ENCODE measurements around the gene NELFA.
"Not testable (repeated sequence)": the region's sequence is repeated elsewhere in the genome, so short reads cannot be mapped to it uniquely, and the experiment has no call there.

The NELFA gene

GRCh38 chr4:1994938-1995337, 13.8 kb downstream of the NELFA start:
- Histone ChIP-seq H3K79me2 (ENCODE audit: insufficient read depth, low read length) (peaks cover 85% of the 10 kb centered on the region), H3K4me3 (ENCODE audit: insufficient read depth, low read length, poor library complexity, severe bottlenecking) (no peak overlapping the region), H3K9ac (ENCODE audit: low read length) (no peak overlapping the region), H3K27ac (ENCODE audit: low read depth, low read length) (no peak overlapping the region), H3K27me3 (ENCODE audit: low read length) (no peaks in the 10 kb centered on the region), H3F3A (ENCODE audit: insufficient read depth) (no peaks in the 10 kb centered on the region), H3K4me2 (ENCODE audit: low read depth, low read length, poor library complexity, severe bottlenecking) (no peak overlapping the region), H2AFZ (ENCODE audit: low read depth, low read length, severe bottlenecking) (no peak overlapping the region), H3K36me3 (ENCODE audit: low read length) (peaks cover 21% of the 10 kb centered on the region), H4K20me1 (ENCODE audit: low read depth, low read length) (no peaks in the 10 kb centered on the region; the same call in 1 of the 2 replicates), H3K9me2 (replicated peaks; ENCODE audit: insufficient read depth, low read length) (no peaks in the 10 kb centered on the region), H3K9me3 (ENCODE audit: insufficient read depth, low read length) (peaks cover 5% of the 10 kb centered on the region; the same call in 1 of the 2 replicates)
- no peak for TF ChIP-seq EZH2phosphoT487 (conservative IDR thresholded peaks at IDR 0.05; ENCODE audit: low read length)
- TF ChIP-seq, protein P1, sequence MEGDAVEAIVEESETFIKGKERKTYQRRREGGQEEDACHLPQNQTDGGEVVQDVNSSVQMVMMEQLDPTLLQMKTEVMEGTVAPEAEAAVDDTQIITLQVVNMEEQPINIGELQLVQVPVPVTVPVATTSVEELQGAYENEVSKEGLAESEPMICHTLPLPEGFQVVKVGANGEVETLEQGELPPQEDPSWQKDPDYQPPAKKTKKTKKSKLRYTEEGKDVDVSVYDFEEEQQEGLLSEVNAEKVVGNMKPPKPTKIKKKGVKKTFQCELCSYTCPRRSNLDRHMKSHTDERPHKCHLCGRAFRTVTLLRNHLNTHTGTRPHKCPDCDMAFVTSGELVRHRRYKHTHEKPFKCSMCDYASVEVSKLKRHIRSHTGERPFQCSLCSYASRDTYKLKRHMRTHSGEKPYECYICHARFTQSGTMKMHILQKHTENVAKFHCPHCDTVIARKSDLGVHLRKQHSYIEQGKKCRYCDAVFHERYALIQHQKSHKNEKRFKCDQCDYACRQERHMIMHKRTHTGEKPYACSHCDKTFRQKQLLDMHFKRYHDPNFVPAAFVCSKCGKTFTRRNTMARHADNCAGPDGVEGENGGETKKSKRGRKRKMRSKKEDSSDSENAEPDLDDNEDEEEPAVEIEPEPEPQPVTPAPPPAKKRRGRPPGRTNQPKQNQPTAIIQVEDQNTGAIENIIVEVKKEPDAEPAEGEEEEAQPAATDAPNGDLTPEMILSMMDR (IDR thresholded peaks at IDR 0.05; ENCODE audit: insufficient read depth, low read length, poor library complexity, severe bottlenecking), result no peak

DNA sequence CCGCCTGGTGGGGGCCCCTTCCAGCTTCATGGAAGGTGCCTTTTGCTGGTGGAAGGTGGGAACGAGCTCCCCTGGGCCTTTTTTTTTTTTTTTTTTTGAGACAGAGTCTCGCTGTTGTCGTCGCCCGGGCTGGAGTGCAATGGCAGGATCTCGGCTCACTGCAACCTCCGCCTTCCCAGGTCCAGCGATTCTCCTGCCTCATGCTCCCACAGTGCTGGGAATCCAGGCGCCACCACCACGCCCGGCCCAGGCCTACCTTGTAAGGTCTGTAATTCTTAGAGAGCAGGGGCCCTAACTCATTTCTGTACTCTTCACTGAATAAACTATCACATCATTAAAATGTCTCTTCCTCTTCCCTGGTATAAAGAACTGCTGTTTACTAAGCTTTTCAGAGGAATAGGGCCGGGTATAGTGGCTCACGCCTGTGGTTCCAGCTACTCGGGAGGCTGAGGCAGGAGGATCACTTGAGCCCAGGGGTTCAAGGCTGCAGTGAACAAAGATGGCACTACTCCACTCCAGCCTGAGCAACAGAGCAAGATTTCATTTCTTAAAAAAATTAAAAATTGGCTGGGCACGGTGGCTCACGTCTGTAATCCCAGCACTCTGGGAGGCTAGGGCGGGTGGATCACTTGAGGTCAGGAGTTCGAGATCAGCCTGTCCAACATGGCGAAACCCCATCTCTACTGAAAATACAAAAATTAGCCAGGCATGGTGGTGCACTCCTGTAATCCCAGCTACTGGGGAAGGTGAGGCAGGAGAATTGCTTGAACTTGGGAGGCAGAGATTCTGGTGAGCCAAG, 14.9 kb downstream of the NELFA start:
- not testable (repeated sequence) for H3K4me2 ChIP-seq (ENCODE audit: low read depth, low read length, poor library complexity, severe bottlenecking); H3K9me2 ChIP-seq (replicated peaks; ENCODE audit: insufficient read depth, low read length); H3K9ac ChIP-seq (ENCODE audit: low read length); H4K20me1 ChIP-seq (ENCODE audit: low read depth, low read length); H3K4me3 ChIP-seq (ENCODE audit: insufficient read depth, low read length, poor library complexity, severe bottlenecking); H3K27me3 ChIP-seq (ENCODE audit: low read length); H2AFZ ChIP-seq (ENCODE audit: low read depth, low read length, severe bottlenecking); H3K27ac ChIP-seq (ENCODE audit: low read depth, low read length); H3F3A ChIP-seq (ENCODE audit: insufficient read depth); H3K9me3 ChIP-seq (ENCODE audit: insufficient read depth, low read length)
- Histone ChIP-seq H3K36me3 (ENCODE audit: low read length) (peaks cover 18% of the 10 kb centered on the region), H3K79me2 (ENCODE audit: insufficient read depth, low read length) (peaks cover 75% of the 10 kb centered on the region)

- Histone ChIP-seq H3K9me3 (ENCODE audit: insufficient read depth, low read length) (peaks cover 5% of the 10 kb centered on the region; the same call in 1 of the 2 replicates), H3F3A (ENCODE audit: insufficient read depth) (no peaks in the 10 kb centered on the region), H3K36me3 (ENCODE audit: low read length) (peaks cover 12% of the 10 kb centered on the region), H3K9ac (ENCODE audit: low read length) (no peak overlapping the region), H3K27ac (ENCODE audit: low read depth, low read length) (no peak overlapping the region), H3K4me2 (ENCODE audit: low read depth, low read length, poor library complexity, severe bottlenecking) (no peak overlapping the region), H3K27me3 (ENCODE audit: low read length) (no peaks in the 10 kb centered on the region), H2AFZ (ENCODE audit: low read depth, low read length, severe bottlenecking) (no peak overlapping the region), H3K4me3 (ENCODE audit: insufficient read depth, low read length, poor library complexity, severe bottlenecking) (no peak overlapping the region), H3K79me2 (ENCODE audit: insufficient read depth, low read length) (peaks cover 67% of the 10 kb centered on the region), H4K20me1 (ENCODE audit: low read depth, low read length) (no peaks in the 10 kb centered on the region; the same call in 1 of the 2 replicates), H3K9me2 (replicated peaks; ENCODE audit: insufficient read depth, low read length) (no peaks in the 10 kb centered on the region)
- TF ChIP-seq, protein P1 (IDR thresholded peaks at IDR 0.05; ENCODE audit: insufficient read depth, low read length, poor library complexity, severe bottlenecking), result no peak
- no peak for TF ChIP-seq EZH2phosphoT487 (conservative IDR thresholded peaks at IDR 0.05; ENCODE audit: low read length)
These were observed 15.6 kb downstream of the NELFA start for GRCh38 chr4:1993169-1993516.

DNA sequence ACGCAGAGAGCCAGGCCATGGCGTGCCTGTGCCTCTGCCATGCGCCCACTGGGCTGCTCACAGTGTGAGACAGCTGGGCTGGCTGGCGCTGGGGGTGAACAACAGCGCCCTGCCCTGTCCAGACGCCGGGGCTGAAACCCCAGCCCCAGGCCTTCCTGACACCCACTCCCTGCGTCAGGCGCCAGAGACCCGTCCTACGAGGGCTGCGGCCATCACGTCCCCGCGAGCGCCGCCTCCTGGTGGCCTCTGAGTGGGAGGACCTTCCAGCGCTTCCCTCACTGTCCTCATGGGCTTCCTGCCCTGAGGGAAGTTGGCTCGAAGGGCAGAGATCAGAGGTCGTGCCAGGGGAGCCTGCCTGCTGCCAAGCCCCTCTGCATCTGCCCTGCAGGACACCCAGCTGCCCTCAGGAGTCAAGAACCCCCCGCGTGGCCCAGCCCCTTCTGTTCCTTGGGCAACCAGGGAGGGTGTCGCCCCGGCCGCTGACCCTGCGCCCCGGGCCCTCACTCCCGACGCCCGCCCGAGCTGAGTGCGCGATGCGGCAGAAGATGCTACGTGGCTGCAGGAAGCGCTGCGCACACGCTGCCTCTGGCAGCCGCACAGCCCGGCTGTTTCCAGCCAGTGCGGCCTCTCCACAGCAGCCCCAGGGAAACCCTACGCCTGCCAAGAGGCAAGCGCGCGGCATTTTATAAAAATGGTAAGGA, 16.2 kb downstream of the NELFA start:
- H3K9ac ChIP-seq (ENCODE audit: low read length), result no peak overlapping the region
- H3K36me3 ChIP-seq (ENCODE audit: low read length), result peaks cover 7% of the 10 kb centered on the region

More for the DNA sequence above, 16.2 kb downstream of the NELFA start:
- H3K4me2 ChIP-seq (ENCODE audit: low read depth, low read length, poor library complexity, severe bottlenecking), result no peak overlapping the region
- no peak for TF ChIP-seq EZH2phosphoT487 (conservative IDR thresholded peaks at IDR 0.05; ENCODE audit: low read length)
- TF ChIP-seq, protein P1 (IDR thresholded peaks at IDR 0.05; ENCODE audit: insufficient read depth, low read length, poor library complexity, severe bottlenecking), result no peak
- no peak overlapping the region for H3K4me3 ChIP-seq (ENCODE audit: insufficient read depth, low read length, poor library complexity, severe bottlenecking)
- no peaks in the 10 kb centered on the region for H3K9me2 ChIP-seq (replicated peaks; ENCODE audit: insufficient read depth, low read length)
- no peak overlapping the region for H2AFZ ChIP-seq (ENCODE audit: low read depth, low read length, severe bottlenecking)
- no peak overlapping the region for H3K27ac ChIP-seq (ENCODE audit: low read depth, low read length)
- H4K20me1 ChIP-seq (ENCODE audit: low read depth, low read length), result no peaks in the 10 kb centered on the region; the same call in 1 of the 2 replicates
- peaks cover 2% of the 10 kb centered on the region; the same call in 1 of the 2 replicates for H3K9me3 ChIP-seq (ENCODE audit: insufficient read depth, low read length)
- no peaks in the 10 kb centered on the region for H3F3A ChIP-seq (ENCODE audit: insufficient read depth)
- peaks cover 62% of the 10 kb centered on the region for H3K79me2 ChIP-seq (ENCODE audit: insufficient read depth, low read length)
- no peaks in the 10 kb centered on the region for H3K27me3 ChIP-seq (ENCODE audit: low read length)

All from SU-DHL-6 (cell line).